ENCODE results near the gene PLXDC1. TPM values are rescaled to one million over a fixed set of nuclear protein-coding genes. Genes with fewer than 3 reads are reported as not detected.
"Not testable (repeated sequence)": the region's sequence is repeated elsewhere in the genome, so short reads cannot be mapped to it uniquely, and the experiment has no call there.

PLXDC1 gene
- total and polyA plus RNA-seq, 2 donors, result 19.7 to 66.4 TPM

- Histone ChIP-seq H3K4me1 (ENCODE audit: control insufficient read depth in 2 of 2, insufficient read depth in 2 of 2, low read length in 2 of 2) (peaks cover 0 to 7% of the 10 kb centered on the region in 2 donors), H3K4me3 (ENCODE audit: low read length in 2 of 2) (no peak overlapping the region), H3K9me3 (ENCODE audit: control insufficient read depth in 2 of 2, insufficient read depth in 1 of 2, low read length in 1 of 2) (peaks cover 0 to under 1% of the 10 kb centered on the region in 2 donors), H3K27me3 (ENCODE audit: control insufficient read depth in 2 of 2, insufficient read depth in 1 of 2, low read length in 1 of 2) (no peaks in the 10 kb centered on the region), H3K27ac (ENCODE audit: low read depth in 1 of 2, low read length in 1 of 2) (no peak overlapping the region), H3K36me3 (ENCODE audit: control insufficient read depth in 2 of 2, insufficient read depth in 2 of 2, low read length in 1 of 2) (peaks cover 0 to 6% of the 10 kb centered on the region in 2 donors)
- WGBS, result 92% methylated on average over 1 of the region's 1 CpG
- no peak for DNase-seq (ENCODE audit: low read depth in 6 of 9, low spot score in 9 of 9)
Measured at GRCh38 chr17:39063681-39064069, 87.8 kb downstream of the PLXDC1 start.

- H3K36me3 ChIP-seq (ENCODE audit: control insufficient read depth in 2 of 2, insufficient read depth in 2 of 2, low read length in 1 of 2), result peaks cover 0 to 6% of the 10 kb centered on the region in 2 donors
- H3K27me3 ChIP-seq (ENCODE audit: control insufficient read depth in 2 of 2, insufficient read depth in 1 of 2, low read length in 1 of 2), result no peaks in the 10 kb centered on the region
- WGBS, result 88% methylated on average over 8 of the region's 8 CpGs
- no peak overlapping the region for H3K4me3 ChIP-seq (ENCODE audit: low read length in 2 of 2)
- H3K4me1 ChIP-seq (ENCODE audit: control insufficient read depth in 2 of 2, insufficient read depth in 2 of 2, low read length in 2 of 2), result peaks cover 0 to 7% of the 10 kb centered on the region in 2 donors
- peak overlapping the region in 1 of 2 donors; percentile 25 for H3K27ac ChIP-seq (ENCODE audit: low read depth in 1 of 2, low read length in 1 of 2)
- DNase-seq (ENCODE audit: low read depth in 6 of 9, low spot score in 9 of 9), result no peak
- no peaks in the 10 kb centered on the region for H3K9me3 ChIP-seq (ENCODE audit: control insufficient read depth in 2 of 2, insufficient read depth in 1 of 2, low read length in 1 of 2)
Measured at GRCh38 chr17:39062846-39063680, 88.4 kb downstream of the PLXDC1 start.

- H3K27ac ChIP-seq (ENCODE audit: low read depth in 1 of 2, low read length in 1 of 2), result no peak overlapping the region
- no peaks in the 10 kb centered on the region for H3K27me3 ChIP-seq (ENCODE audit: control insufficient read depth in 2 of 2, insufficient read depth in 1 of 2, low read length in 1 of 2)
- no peak for DNase-seq (ENCODE audit: low read depth in 6 of 9, low spot score in 9 of 9)
- H3K4me3 ChIP-seq (ENCODE audit: low read length in 2 of 2), result no peak overlapping the region
- H3K4me1 ChIP-seq (ENCODE audit: control insufficient read depth in 2 of 2, insufficient read depth in 2 of 2, low read length in 2 of 2), result peaks cover 6 to 10% of the 10 kb centered on the region in 2 donors
- H3K36me3 ChIP-seq (ENCODE audit: control insufficient read depth in 2 of 2, insufficient read depth in 2 of 2, low read length in 1 of 2), result no peaks in the 10 kb centered on the region
- 77% methylated on average over 5 of the region's 5 CpGs for WGBS
- H3K9me3 ChIP-seq (ENCODE audit: control insufficient read depth in 2 of 2, insufficient read depth in 1 of 2, low read length in 1 of 2), result no peaks in the 10 kb centered on the region
Measured at GRCh38 chr17:39058524-39058923, 92.9 kb downstream of the PLXDC1 start.

- no peaks in the 10 kb centered on the region for H3K36me3 ChIP-seq (ENCODE audit: control insufficient read depth in 2 of 2, insufficient read depth in 2 of 2, low read length in 1 of 2)
- H3K27me3 ChIP-seq (ENCODE audit: control insufficient read depth in 2 of 2, insufficient read depth in 1 of 2, low read length in 1 of 2), result peaks cover 0 to under 1% of the 10 kb centered on the region in 2 donors
- H3K4me3 ChIP-seq (ENCODE audit: low read length in 2 of 2), result peak overlapping the region in 1 of 2 donors; percentile 44
- peaks cover 6 to 10% of the 10 kb centered on the region in 2 donors for H3K4me1 ChIP-seq (ENCODE audit: control insufficient read depth in 2 of 2, insufficient read depth in 2 of 2, low read length in 2 of 2)
- 89% methylated on average over 11 of the region's 11 CpGs for WGBS
- no peaks in the 10 kb centered on the region for H3K9me3 ChIP-seq (ENCODE audit: control insufficient read depth in 2 of 2, insufficient read depth in 1 of 2, low read length in 1 of 2)
- DNase-seq (ENCODE audit: low read depth in 6 of 9, low spot score in 9 of 9), result no peak
- no peak overlapping the region for H3K27ac ChIP-seq (ENCODE audit: low read depth in 1 of 2, low read length in 1 of 2)
Measured at GRCh38 chr17:39057701-39058206, 93.7 kb downstream of the PLXDC1 start.

- peaks cover 0 to 6% of the 10 kb centered on the region in 2 donors for H3K27me3 ChIP-seq (ENCODE audit: control insufficient read depth in 2 of 2, insufficient read depth in 1 of 2, low read length in 1 of 2)
- WGBS, result 86% methylated on average over 2 of the region's 2 CpGs
- H3K27ac ChIP-seq (ENCODE audit: low read depth in 1 of 2, low read length in 1 of 2), result no peak overlapping the region
- DNase-seq (ENCODE audit: low read depth in 6 of 9, low spot score in 9 of 9), result no peak
- no peaks in the 10 kb centered on the region for H3K36me3 ChIP-seq (ENCODE audit: control insufficient read depth in 2 of 2, insufficient read depth in 2 of 2, low read length in 1 of 2)
- peaks cover 6 to 10% of the 10 kb centered on the region in 2 donors for H3K4me1 ChIP-seq (ENCODE audit: control insufficient read depth in 2 of 2, insufficient read depth in 2 of 2, low read length in 2 of 2)
- no peak overlapping the region for H3K4me3 ChIP-seq (ENCODE audit: low read length in 2 of 2)
- H3K9me3 ChIP-seq (ENCODE audit: control insufficient read depth in 2 of 2, insufficient read depth in 1 of 2, low read length in 1 of 2), result no peaks in the 10 kb centered on the region
Measured at GRCh38 chr17:39054111-39054645, 97.3 kb downstream of the PLXDC1 start.

GRCh38 chr17:39052423-39052822 is 99.0 kb downstream of the PLXDC1 start:
- not testable (repeated sequence) for DNase-seq (ENCODE audit: low read depth in 6 of 9, low spot score in 9 of 9); H3K9me3 ChIP-seq (ENCODE audit: control insufficient read depth in 2 of 2, insufficient read depth in 1 of 2, low read length in 1 of 2); H3K36me3 ChIP-seq (ENCODE audit: control insufficient read depth in 2 of 2, insufficient read depth in 2 of 2, low read length in 1 of 2); H3K27me3 ChIP-seq (ENCODE audit: control insufficient read depth in 2 of 2, insufficient read depth in 1 of 2, low read length in 1 of 2); H3K4me1 ChIP-seq (ENCODE audit: control insufficient read depth in 2 of 2, insufficient read depth in 2 of 2, low read length in 2 of 2); H3K27ac ChIP-seq (ENCODE audit: low read depth in 1 of 2, low read length in 1 of 2); H3K4me3 ChIP-seq (ENCODE audit: low read length in 2 of 2)
- WGBS, result 94% methylated on average over 3 of the region's 3 CpGs

- no peak overlapping the region for H3K4me3 ChIP-seq (ENCODE audit: low read length in 2 of 2)
- H3K36me3 ChIP-seq (ENCODE audit: control insufficient read depth in 2 of 2, insufficient read depth in 2 of 2, low read length in 1 of 2), result no peaks in the 10 kb centered on the region
- 79% methylated on average over 12 of the region's 12 CpGs for WGBS
- H3K27me3 ChIP-seq (ENCODE audit: control insufficient read depth in 2 of 2, insufficient read depth in 1 of 2, low read length in 1 of 2), result peaks cover 0 to 6% of the 10 kb centered on the region in 2 donors
- no peak overlapping the region for H3K27ac ChIP-seq (ENCODE audit: low read depth in 1 of 2, low read length in 1 of 2)
- no peaks in the 10 kb centered on the region for H3K4me1 ChIP-seq (ENCODE audit: control insufficient read depth in 2 of 2, insufficient read depth in 2 of 2, low read length in 2 of 2)
- peaks cover 2 to 21% of the 10 kb centered on the region in 2 donors for H3K9me3 ChIP-seq (ENCODE audit: control insufficient read depth in 2 of 2, insufficient read depth in 1 of 2, low read length in 1 of 2)
- no peak for DNase-seq (ENCODE audit: low read depth in 6 of 9, low spot score in 9 of 9)
Measured at GRCh38 chr17:39051001-39051585, 100.3 kb downstream of the PLXDC1 start.

GRCh38 chr17:39045948-39046679 is 105.3 kb downstream of the PLXDC1 start:
- 94% methylated on average over 16 of the region's 16 CpGs for WGBS
- DNase-seq (ENCODE audit: low read depth in 6 of 9, low spot score in 9 of 9), result no peak
- H3K4me1 ChIP-seq (ENCODE audit: control insufficient read depth in 2 of 2, insufficient read depth in 2 of 2, low read length in 2 of 2), result no peaks in the 10 kb centered on the region
- no peak overlapping the region for H3K27ac ChIP-seq (ENCODE audit: low read depth in 1 of 2, low read length in 1 of 2)
- H3K27me3 ChIP-seq (ENCODE audit: control insufficient read depth in 2 of 2, insufficient read depth in 1 of 2, low read length in 1 of 2), result peaks cover 0 to 12% of the 10 kb centered on the region in 2 donors
- H3K36me3 ChIP-seq (ENCODE audit: control insufficient read depth in 2 of 2, insufficient read depth in 2 of 2, low read length in 1 of 2), result no peaks in the 10 kb centered on the region
- no peak overlapping the region for H3K4me3 ChIP-seq (ENCODE audit: low read length in 2 of 2)
- peaks cover 2 to 30% of the 10 kb centered on the region in 2 donors for H3K9me3 ChIP-seq (ENCODE audit: control insufficient read depth in 2 of 2, insufficient read depth in 1 of 2, low read length in 1 of 2)

Data from thymus (tissue), 11 donors.